Measurements from ENCODE around the gene PRR23E.
A peak's percentile ranks its signal among the peaks of the same experiment; 100 is the strongest.

Gene PRR23E

GRCh38 chr3:127165036-127165435 lies 27.9 kb upstream of the PRR23E start:
- DNase-seq: no peak

GRCh38 chr3:127165694-127166485 lies 27.0 kb upstream of the PRR23E start:
- no peak for DNase-seq

DNA sequence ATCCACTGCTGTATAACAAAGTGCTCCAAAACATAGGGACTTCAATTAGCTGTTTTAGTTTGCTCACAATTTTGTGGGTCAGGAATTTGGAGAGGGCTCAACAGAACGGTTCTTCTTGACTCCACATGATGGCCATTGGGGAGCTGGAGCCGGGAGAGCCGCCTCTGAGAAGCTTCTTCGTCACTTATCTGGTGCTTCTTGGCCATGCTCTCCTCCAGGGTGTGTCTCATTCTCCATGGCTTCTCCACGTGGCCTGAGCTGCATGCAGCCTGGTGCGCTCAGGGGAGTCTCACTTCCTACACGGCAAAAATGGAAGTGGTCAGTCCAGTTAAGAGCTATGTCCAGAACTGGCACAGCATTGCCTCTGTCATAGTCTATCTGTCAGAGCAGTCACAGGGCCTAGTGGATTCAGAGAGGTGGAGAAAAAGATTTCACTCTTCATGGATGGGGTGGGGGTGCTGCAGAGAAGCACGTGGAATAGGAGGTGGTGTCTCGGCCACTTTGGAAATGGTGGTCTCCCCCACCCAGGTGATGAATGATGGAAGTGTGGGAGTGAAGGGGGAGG lies 26.3 kb upstream of the PRR23E start:
- no peak for DNase-seq

DNA sequence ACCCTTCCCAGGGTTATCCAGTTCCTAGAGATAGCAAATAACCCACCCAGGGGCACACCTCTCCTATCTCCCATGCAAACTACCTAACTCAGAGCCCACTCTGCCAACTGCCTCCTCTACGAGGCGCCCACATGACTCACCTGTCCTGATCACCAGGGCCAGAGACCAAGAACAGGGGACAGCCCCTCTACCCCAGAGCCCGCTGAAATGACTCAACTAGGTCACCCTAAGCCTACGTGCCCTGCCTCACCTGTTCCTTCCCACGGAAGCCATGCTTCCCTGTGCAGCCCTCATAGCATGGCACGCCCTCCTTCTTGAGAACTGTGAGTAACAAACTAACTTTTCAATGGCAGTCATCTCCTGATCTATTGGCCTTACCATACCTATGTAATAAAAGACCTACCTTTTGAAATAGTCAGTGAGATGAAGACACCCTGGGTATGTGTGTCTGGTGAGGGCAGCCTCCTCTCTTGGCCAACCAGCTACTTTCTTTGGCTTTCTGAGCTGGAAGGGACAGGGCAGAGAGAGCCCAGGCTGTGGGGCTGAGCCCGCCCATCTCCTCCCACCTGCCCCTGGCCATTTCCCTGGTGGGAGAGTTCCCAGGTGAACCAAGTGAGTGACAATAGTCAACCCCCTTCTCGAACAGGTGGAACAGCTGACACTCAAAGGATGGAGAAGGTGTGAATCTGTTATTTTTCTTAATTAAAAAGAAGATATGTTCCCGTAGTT lies 25.5 kb upstream of the PRR23E start:
- no peak for DNase-seq

GRCh38 chr3:127168271-127168670 lies 24.7 kb upstream of the PRR23E start:
- no peak for DNase-seq

- DNase-seq: peak; percentile 40
Measured at GRCh38 chr3:127170814-127171213, 22.1 kb upstream of the PRR23E start.

- DNase-seq: no peak
Measured at GRCh38 chr3:127171320-127171719, 21.6 kb upstream of the PRR23E start.

GRCh38 chr3:127171721-127172120 lies 21.2 kb upstream of the PRR23E start:
- no peak for DNase-seq

- no peak for DNase-seq
Measured at GRCh38 chr3:127172211-127172610, 20.7 kb upstream of the PRR23E start.

DNA sequence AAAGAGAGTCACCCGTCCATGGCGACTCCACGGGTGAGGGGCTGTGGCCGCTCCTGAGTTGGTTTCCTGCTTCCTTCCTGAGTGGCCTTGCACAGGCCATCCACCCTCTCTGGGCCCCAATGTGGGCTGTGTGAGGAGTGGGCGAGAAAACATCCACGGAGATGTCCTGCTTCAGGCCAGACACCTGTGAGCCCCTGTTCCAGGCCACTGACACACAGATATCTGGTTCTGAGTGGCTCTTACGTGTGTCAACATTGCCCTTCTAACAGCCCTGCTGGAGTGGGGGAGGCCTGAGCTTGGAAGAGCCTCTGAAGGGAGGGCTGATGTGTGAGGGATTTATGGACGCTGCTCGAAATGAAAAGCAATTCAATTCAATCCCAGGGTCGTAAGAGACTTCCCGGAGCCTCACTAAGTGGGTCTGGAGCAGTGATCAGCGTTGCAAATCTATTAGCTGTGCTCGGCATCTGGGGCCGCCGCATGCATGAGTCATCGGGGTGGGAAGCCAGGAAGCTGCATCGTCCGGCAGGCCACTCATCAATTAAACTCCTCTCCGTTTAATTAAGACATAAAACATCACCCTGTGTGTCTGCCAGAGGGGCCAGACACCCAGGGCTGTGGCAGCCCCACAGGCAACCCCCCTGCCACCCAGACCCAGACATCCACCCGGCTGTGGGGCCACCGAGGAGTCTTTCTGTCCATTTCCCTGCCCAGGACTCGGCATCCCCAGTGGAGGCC lies 20.0 kb upstream of the PRR23E start:
- peak; percentile 11 for DNase-seq

GRCh38 chr3:127173516-127174166 lies 19.3 kb upstream of the PRR23E start:
- DNase-seq: no peak

DNA sequence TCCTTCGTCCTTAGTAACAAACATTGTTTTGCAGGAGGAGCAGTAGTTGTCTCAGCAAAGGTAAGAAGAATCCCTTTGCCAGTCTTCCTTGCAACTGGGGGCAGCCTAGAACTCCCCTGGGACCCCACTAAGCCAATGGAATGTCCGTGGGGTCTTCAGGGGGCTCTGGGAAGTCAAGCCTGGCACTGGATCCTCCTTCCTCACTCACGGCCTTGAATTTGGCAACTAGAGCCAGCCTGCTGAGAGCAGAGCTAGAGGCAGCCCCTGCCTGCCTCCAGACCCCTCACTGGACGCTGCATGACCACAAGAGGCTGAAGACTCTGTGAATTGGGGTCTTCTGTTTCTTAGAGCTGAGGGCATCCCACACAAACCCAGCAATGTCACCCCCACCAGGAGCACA lies 18.6 kb upstream of the PRR23E start:
- DNase-seq: no peak

DNA sequence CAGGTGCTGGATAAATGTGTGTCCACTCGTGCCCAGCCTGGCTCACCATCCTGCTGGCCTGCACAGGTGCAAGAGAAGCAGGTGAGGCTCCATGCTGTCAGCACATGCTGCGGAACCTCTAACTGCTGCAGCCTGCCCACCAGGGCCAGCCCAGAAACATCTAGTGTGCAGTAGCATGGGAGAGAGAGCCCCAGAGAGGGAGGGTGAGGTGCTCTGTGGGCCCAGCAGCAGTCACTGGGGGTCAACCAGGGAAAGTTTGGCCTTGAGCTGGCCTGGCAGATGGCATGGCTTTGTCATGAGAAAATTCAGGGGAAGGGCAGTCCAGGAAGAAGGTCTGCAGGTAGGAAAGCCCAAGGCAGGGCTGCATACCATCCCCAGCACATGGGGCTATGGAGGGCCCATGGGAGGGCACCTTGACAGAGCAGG lies 18.2 kb upstream of the PRR23E start:
- no peak for DNase-seq

DNA sequence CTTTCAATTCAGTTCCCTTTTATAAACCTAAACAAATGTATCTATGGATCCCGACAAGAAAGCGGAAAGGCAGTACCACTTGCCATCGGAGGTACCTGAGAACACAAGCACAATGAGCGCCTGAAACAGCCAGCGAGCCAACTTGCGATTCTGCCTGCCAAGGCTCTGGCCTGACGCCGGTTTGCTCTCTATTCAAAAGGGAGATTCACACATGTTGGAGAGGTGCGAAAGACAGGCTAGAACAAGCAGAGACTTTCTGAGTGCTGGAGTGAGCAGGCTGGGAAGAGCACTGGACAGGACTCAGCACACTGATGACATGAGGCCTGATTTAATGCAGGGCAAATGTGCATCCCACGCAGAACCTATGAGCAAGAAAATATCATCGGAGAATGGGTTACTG lies 17.7 kb upstream of the PRR23E start:
- no peak for DNase-seq

- DNase-seq: no peak
Measured at GRCh38 chr3:127177226-127177625, 15.7 kb upstream of the PRR23E start.

DNA sequence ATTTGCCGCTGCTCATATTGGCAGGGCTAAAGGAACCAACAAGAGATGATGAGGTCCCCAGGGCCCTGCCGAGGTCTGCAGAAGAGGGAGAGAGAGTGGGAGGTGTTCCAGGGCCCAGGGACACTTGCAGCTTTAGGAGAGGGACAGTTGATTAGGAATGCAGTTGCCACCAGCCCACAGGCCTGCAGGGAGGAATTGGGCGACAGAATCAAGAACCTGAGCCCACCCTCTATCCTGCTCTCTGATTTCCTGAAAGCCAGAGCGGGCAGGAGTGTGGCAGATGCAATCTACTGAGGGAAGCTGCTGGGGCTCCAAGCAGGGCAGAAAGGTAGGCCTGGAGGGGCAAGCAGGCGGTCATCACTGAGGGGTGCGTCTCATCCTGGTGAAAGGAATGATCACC lies 12.1 kb upstream of the PRR23E start:
- DNase-seq: no peak

GRCh38 chr3:127182431-127182830 lies 10.5 kb upstream of the PRR23E start:
- DNase-seq: no peak

DNA sequence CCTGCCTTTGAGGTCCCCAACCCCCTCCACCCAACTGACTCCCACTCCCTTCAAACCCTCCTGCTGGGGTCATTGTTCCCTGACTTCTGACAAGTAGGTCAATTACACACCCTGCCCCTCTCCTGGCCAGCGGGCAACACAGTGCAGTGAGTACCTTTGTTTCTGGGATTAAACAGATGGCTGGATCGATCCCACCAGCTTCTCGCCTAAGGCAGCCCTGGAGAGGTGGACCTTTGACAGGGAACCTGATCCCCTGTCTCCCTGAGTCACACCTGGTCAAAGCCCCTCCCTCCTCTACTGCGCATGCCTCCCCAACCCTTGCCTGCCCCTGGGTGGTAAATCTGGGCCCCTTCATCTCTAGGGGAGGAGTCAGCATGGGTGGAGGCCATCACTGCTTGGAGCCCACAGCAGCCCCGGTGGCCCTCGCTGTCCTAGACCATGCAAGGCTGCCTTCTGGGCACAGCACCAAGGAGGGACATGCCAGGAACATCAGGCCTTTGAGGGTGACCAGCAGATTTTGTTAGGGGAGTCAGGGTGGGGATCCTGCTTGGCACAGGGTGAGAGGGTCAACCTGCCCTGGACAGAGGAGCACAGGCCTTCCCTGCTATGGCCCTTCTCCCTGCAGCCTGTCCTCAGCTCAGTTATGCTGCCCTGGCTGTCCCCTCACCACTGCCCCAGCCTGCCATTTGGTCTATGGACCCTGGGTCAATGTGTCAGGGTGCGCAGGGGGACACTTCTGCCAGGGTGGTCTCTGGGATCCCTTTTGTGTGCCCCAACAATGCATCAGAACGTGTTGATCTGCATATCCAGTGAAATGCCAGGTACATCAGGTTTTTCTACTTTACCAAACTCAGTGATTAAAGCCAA lies 9.8 kb upstream of the PRR23E start:
- no peak for DNase-seq

GRCh38 chr3:127183931-127184869 lies 8.7 kb upstream of the PRR23E start:
- DNase-seq: no peak

DNA sequence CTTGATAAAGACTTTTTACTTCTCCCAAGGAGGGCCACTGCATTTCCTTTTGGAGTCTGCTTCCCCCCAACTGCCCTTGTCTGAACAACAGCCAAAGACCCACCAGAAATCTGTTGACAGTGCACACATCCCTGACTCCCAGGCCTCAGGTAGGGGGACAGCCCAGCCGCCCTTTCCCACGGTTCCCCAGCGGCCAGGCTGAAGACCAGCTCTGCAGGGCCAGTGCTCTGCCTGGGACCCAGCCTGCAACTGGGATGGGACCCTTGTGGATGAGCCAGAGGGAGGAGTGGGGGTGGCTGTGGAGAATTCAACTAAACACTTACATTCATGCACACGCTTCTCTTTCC lies 8.1 kb upstream of the PRR23E start:
- no peak for DNase-seq

DNA sequence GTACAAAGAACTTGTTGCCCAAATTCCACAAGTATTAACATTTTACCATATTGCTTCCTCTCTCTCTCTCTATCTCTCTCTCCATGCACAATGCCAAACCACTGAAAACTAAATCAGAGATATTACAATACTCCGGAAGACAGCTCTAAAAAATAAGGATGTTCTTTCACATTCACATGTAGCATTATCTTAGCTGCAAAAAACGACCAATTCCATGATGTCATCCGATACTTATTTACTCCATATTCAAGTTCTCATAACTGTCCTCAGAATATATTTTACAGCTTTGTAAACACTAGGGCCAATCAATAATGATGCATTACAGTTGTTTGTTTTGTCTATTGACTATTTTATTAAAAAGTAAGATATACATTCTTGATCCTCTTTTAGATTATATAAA lies 7.7 kb upstream of the PRR23E start:
- no peak for DNase-seq
